H9 (cell line): Measurements from ENCODE around the gene RALGAPA2. TPM values are rescaled to one million over a fixed set of nuclear protein-coding genes. Genes with fewer than 3 reads are reported as not detected.

Experiments
- DNase-seq: peaks from one replicate; pipeline ENCODE4 v3.0.0-alpha.2; 2017
- H2AFZ ChIP-seq: one replicate; pipeline ENCODE4 v1.6.1; 2013; ENCODE audit warnings: mild to moderate bottlenecking, low read length, control low read depth, moderate library complexity
- H2AK5ac ChIP-seq: 2 replicates; pipeline ENCODE4 v1.6.1; 2013; ENCODE audit warnings: low read length, control low read depth, mixed read lengths; ENCODE audit not compliant: insufficient read length
- H2BK120ac ChIP-seq: one replicate; pipeline ENCODE4 v1.6.1; 2013; ENCODE audit warnings: low read depth, mild to moderate bottlenecking, low read length, control low read depth, inconsistent platforms; ENCODE audit not compliant: poor library complexity, severe bottlenecking
- H2BK12ac ChIP-seq: 2 replicates; pipeline ENCODE4 v1.6.1; 2013; ENCODE audit warnings: low read length, control low read depth, mixed read lengths, low read depth; ENCODE audit not compliant: insufficient read length
- H2BK15ac ChIP-seq: 2 replicates; pipeline ENCODE4 v1.6.1; 2013; ENCODE audit warnings: low read depth, low read length, control low read depth
- H2BK20ac ChIP-seq: one replicate; pipeline ENCODE4 v1.6.1; 2013; ENCODE audit warnings: low read depth, mild to moderate bottlenecking, low read length, control low read depth, inconsistent platforms; ENCODE audit not compliant: poor library complexity, severe bottlenecking
- H2BK5ac ChIP-seq: 2 replicates; pipeline ENCODE4 v1.6.1; 2013; ENCODE audit warnings: low read length, control low read depth, mixed read lengths; ENCODE audit not compliant: insufficient read length
- H3K14ac ChIP-seq: 2 replicates; pipeline ENCODE4 v1.6.1; 2013; ENCODE audit warnings: low read length, control low read depth; ENCODE audit not compliant: insufficient read depth
- H3K18ac ChIP-seq: 2 replicates; pipeline ENCODE4 v1.6.1; 2013; ENCODE audit warnings: low read depth, mild to moderate bottlenecking, mixed read lengths, low read length, control low read depth; ENCODE audit not compliant: insufficient read length
- H3K23ac ChIP-seq: 2 replicates; pipeline ENCODE4 v1.6.1; 2013; ENCODE audit warnings: low read length, control low read depth, mixed read lengths, low read depth; ENCODE audit not compliant: insufficient read length
- H3K23me2 ChIP-seq: 2 replicates; pipeline ENCODE4 v1.6.1; 2013; ENCODE audit warnings: low read depth, mild to moderate bottlenecking, mixed read lengths, low read length, control low read depth; ENCODE audit not compliant: insufficient read length, poor library complexity, severe bottlenecking
- H3K27ac ChIP-seq: 2 replicates; pipeline ENCODE4 v1.5.1; 2013; ENCODE audit warnings: low read length, control low read depth, mixed read lengths, low read depth; ENCODE audit not compliant: insufficient read length
- H3K27me3 ChIP-seq: 2 replicates; pipeline ENCODE4 v1.6.1; 2013; ENCODE audit warnings: low read length, control low read depth, inconsistent platforms; ENCODE audit not compliant: insufficient read depth
- H3K4ac ChIP-seq: 2 replicates; pipeline ENCODE4 v1.6.1; 2013; ENCODE audit warnings: low read depth, mild to moderate bottlenecking, control low read depth, inconsistent platforms, low read length, moderate library complexity
- H3K4me1 ChIP-seq: 2 replicates; pipeline ENCODE4 v1.6.1; 2013; ENCODE audit warnings: low read length, control low read depth, inconsistent platforms; ENCODE audit not compliant: insufficient read depth
- H3K4me2 ChIP-seq: 2 replicates; pipeline ENCODE4 v1.6.1; 2013; ENCODE audit warnings: low read length, control low read depth, mixed read lengths; ENCODE audit not compliant: insufficient read length, insufficient read depth
- H3K56ac ChIP-seq: 2 replicates; pipeline ENCODE4 v1.6.1; 2013; ENCODE audit warnings: low read depth, mild to moderate bottlenecking, mixed read lengths, low read length, control low read depth; ENCODE audit not compliant: insufficient read length
- H3K79me1 ChIP-seq: 2 replicates; pipeline ENCODE4 v1.6.1; 2013; ENCODE audit warnings: low read depth, mild to moderate bottlenecking, moderate library complexity, low read length, control low read depth, inconsistent platforms; ENCODE audit not compliant: insufficient read depth, poor library complexity, severe bottlenecking
- H3K79me2 ChIP-seq: 2 replicates; pipeline ENCODE4 v1.6.1; 2013; ENCODE audit warnings: low read length, control low read depth, inconsistent platforms; ENCODE audit not compliant: insufficient read depth
- H3K9ac ChIP-seq: 2 replicates; pipeline ENCODE4 v1.6.1; 2013; ENCODE audit warnings: low read length, control low read depth, mixed read lengths; ENCODE audit not compliant: insufficient read length; ENCODE audit errors: extremely low read depth
- H3K9me3 ChIP-seq: one replicate; pipeline ENCODE4 v1.6.1; 2013; ENCODE audit warnings: low read depth, low read length, inconsistent platforms; ENCODE audit not compliant: control insufficient read depth
- H3T11ph ChIP-seq: one replicate; pipeline ENCODE4 v1.6.1; 2013; ENCODE audit warnings: mild to moderate bottlenecking, low read length, control low read depth, inconsistent platforms
- H4K20me1 ChIP-seq: one replicate; pipeline ENCODE4 v1.6.1; 2013; ENCODE audit not compliant: control insufficient read depth, insufficient read length, insufficient read depth
- H4K5ac ChIP-seq: 2 replicates; pipeline ENCODE4 v1.6.1; 2013; ENCODE audit warnings: low read depth, mild to moderate bottlenecking, mixed read lengths, low read length, control low read depth; ENCODE audit not compliant: insufficient read length
- H4K8ac ChIP-seq: replicated peaks from 2 replicates; pipeline ENCODE4 v1.6.1; 2013; ENCODE audit warnings: low read length, control low read depth, mixed read lengths, low read depth; ENCODE audit not compliant: insufficient read length
- H4K91ac ChIP-seq: 2 replicates; pipeline ENCODE4 v1.6.1; 2013; ENCODE audit warnings: low read depth, mild to moderate bottlenecking, moderate library complexity, mixed read lengths, low read length, control low read depth; ENCODE audit not compliant: insufficient read length
- H3K27ac Mint-ChIP-seq, 3 experiments: 2 replicates in 2 of 3; 3 replicates in 1 of 3; pipeline ENCODE4 v1.8.0; 2020 to 2021; ENCODE audit warnings: mixed read lengths in 3 of 3, mild to moderate bottlenecking in 1 of 3, moderate library complexity in 1 of 3
- H3K27me3 Mint-ChIP-seq: 2 replicates; pipeline ENCODE4 v1.8.0; 2021; ENCODE audit warnings: low read depth, mild to moderate bottlenecking, moderate library complexity, mixed read lengths
- H3K36me3 Mint-ChIP-seq, 3 experiments: 2 replicates in 2 of 3; 3 replicates in 1 of 3; pipeline ENCODE4 v1.8.0; 2020 to 2021; ENCODE audit warnings: low read depth in 3 of 3, mixed read lengths in 3 of 3; ENCODE audit not compliant: insufficient read depth in 1 of 3
- H3K4me1 Mint-ChIP-seq, 2 experiments: 2 replicates each; pipeline ENCODE4 v1.8.0; 2020; ENCODE audit warnings: mixed read lengths in 2 of 2
- H3K4me3 Mint-ChIP-seq, 2 experiments: 2 replicates in 1 of 2; 3 replicates in 1 of 2; pipeline ENCODE4 v1.8.0; 2020 to 2021; ENCODE audit warnings: mild to moderate bottlenecking in 2 of 2, mixed read lengths in 2 of 2, moderate library complexity in 1 of 2
- H3K9me3 Mint-ChIP-seq, 2 experiments: 2 replicates in 1 of 2; 3 replicates in 1 of 2; pipeline ENCODE4 v1.8.0; 2020; ENCODE audit warnings: mild to moderate bottlenecking in 2 of 2, mixed read lengths in 2 of 2, moderate library complexity in 1 of 2
- WGBS: extraction: QIAGEN DNeasy Blood & Tissue Kit; methylation state at CpG from one replicate; pipeline ENCODE4 v1.1.7; 2013; ENCODE audit warnings: missing lambda C conversion rate, low lambda C conversion rate, mixed read lengths; ENCODE audit not compliant: insufficient read length; ENCODE audit errors: extremely low coverage; 5-methylcytosine and 5-hydroxymethylcytosine counted together
- total RNA-seq: library from RNA; stranded (reverse); gene quantifications from 2 replicates; pipeline ENCODE4 v1.2.1, GENCODE V29; 2021
- TF ChIP-seq, protein P1 (sequence below): fragments of 200-600 bp; sonication (generic); conservative IDR thresholded peaks from 3 replicates; pipeline ENCODE4 v1.8.0; 2021; ENCODE audit warnings: antibody characterized with exemption, mild to moderate bottlenecking

The RALGAPA2 gene
- total RNA-seq, 1 experiment from 2014 or later, result 16.6 TPM

DNA sequence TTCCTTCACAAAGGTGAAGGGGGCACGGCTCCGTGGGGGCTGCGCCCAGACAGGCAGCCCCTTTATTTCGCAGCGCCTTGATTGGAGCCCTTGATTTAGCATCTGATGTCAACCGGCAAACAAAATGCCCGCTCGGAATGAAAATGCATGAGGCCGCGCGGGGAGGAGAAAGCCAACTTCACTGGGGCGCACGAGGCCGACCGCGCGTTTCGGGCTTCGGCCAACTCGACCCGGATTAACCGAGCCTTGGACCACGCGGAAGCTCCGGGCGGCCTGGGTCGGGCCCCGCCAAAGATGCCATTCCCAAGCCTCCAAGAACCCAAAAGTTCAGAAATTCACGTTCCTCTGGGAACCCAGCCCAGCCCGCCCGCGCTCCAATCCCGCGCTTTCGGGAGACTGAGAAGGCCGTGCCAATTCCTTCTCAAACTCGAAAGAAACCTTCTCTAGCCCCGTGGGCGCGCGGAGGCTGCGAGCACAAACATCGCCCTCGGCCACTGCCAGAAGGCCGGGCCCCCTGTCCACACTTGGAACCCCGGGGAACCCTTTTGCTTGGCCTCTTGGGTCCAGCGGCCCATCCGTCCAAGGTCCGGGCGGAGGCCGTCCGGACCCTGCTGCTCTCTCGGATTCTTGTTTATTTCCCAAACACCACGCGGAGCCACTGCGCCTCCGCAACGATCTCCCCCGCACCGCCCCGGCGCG is 345.4 kb downstream of the RALGAPA2 start:
- Histone ChIP-seq H3K27me3 (peaks cover 39% of the 10 kb centered on the region), H2BK120ac (peak overlapping the region; percentile 70), H3K4ac (no peak overlapping the region), H4K91ac (no peak overlapping the region), H3K23ac (no peak overlapping the region), H3K27ac (no peak overlapping the region), H4K20me1 (no peaks in the 10 kb centered on the region), H2AFZ (no peak overlapping the region), H3K14ac (peak overlapping the region; percentile 81), H2AK5ac (no peak overlapping the region), H3K56ac (no peak overlapping the region), H3K18ac (peak overlapping the region; percentile 47), H2BK15ac (no peak overlapping the region), H4K8ac (no peak overlapping the region), H3T11ph (no peak overlapping the region), H2BK20ac (no peak overlapping the region), H3K4me1 (peaks cover 6% of the 10 kb centered on the region; the same call in 1 of the 2 replicates), H3K4me2 (peak overlapping the region; percentile 42), H2BK5ac (no peak overlapping the region), H4K5ac (no peak overlapping the region), H3K9ac (no peak overlapping the region), H3K23me2 (peaks cover 41% of the 10 kb centered on the region), H3K79me2 (no peaks in the 10 kb centered on the region), H3K9me3 (no peaks in the 10 kb centered on the region), H2BK12ac (no peak overlapping the region), H3K79me1 (no peaks in the 10 kb centered on the region)
- peaks cover 49 to 60% of the 10 kb centered on the region in 2 experiments for H3K4me1 Mint-ChIP-seq
- H3K27ac Mint-ChIP-seq, result no peak overlapping the region
- H3K4me3 Mint-ChIP-seq, result peak overlapping the region; percentile 57 to 85
- H3K27me3 Mint-ChIP-seq, result peaks cover 86% of the 10 kb centered on the region
- WGBS, result no CpG with 5 or more reads among the region's 63 CpGs
- DNase-seq, result peak; percentile 75
- peaks cover 0 to 2% of the 10 kb centered on the region in 2 experiments; a peak in 3 of 5 replicates for H3K9me3 Mint-ChIP-seq
- TF ChIP-seq, protein P1, sequence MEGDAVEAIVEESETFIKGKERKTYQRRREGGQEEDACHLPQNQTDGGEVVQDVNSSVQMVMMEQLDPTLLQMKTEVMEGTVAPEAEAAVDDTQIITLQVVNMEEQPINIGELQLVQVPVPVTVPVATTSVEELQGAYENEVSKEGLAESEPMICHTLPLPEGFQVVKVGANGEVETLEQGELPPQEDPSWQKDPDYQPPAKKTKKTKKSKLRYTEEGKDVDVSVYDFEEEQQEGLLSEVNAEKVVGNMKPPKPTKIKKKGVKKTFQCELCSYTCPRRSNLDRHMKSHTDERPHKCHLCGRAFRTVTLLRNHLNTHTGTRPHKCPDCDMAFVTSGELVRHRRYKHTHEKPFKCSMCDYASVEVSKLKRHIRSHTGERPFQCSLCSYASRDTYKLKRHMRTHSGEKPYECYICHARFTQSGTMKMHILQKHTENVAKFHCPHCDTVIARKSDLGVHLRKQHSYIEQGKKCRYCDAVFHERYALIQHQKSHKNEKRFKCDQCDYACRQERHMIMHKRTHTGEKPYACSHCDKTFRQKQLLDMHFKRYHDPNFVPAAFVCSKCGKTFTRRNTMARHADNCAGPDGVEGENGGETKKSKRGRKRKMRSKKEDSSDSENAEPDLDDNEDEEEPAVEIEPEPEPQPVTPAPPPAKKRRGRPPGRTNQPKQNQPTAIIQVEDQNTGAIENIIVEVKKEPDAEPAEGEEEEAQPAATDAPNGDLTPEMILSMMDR, result no peak
- no peaks in the 10 kb centered on the region for H3K36me3 Mint-ChIP-seq
